ENCODE data around the gene CACNG4. TPM values are rescaled to one million over a fixed set of nuclear protein-coding genes. Genes with fewer than 3 reads are reported as not detected.

CACNG4 gene
- 0.34 TPM for polyA plus RNA-seq (2012; ENCODE audit: insufficient read depth, insufficient read length)

DNA sequence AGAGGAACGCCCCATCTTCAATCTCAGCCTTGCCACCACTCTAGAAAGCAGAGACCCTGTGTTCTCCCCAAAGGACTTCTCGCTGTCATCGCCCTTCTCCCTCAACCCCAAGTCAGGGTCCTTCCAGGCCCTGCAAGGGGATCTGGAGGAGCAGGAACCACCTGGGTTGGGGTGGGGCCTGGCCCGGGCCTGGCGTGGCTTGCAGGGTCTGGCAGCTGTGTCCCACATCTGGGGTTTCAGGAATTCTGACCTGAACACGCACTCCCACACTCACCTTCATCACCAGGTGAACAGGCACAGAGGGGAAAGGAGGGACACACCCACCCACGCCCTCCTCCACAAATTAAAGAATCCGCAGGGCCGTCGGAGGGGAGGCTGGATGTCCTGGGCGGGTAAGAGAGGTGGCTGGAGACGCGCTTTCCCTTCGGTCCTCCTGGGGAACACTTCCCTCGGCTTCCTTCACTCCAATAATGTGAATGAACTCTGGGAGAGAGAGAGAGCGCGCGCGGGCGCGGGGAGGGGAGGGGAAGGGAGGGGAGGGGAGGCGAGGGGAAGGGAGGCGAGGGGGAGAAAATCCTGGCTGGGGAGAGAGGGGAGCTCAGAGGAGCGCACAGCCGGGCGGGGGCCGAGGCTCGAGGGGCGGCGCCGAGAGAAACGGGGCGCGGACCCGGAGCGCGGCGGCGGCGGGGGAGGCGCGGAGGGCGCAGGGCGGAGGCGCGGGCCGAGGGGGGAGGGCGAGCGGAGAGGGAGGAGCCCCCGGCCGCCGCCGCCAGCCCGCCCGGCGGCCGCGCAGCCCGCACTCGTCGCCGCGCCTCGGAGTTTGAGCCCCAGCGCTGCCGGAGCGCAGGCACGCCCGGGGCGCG, at the start of gene CACNG4:
TSS of gene CACNG4 (plus strand) at position 799 of the 863 bp plus-strand sequence. CDS start 205 bp downstream, outside the sequence.
- DNase-seq (ENCODE audit: low read depth, low spot score): no peak
- peak within 1 kb of the TSS; percentile 33 for H3K4me3 ChIP-seq (ENCODE audit: low read length)

DNA sequence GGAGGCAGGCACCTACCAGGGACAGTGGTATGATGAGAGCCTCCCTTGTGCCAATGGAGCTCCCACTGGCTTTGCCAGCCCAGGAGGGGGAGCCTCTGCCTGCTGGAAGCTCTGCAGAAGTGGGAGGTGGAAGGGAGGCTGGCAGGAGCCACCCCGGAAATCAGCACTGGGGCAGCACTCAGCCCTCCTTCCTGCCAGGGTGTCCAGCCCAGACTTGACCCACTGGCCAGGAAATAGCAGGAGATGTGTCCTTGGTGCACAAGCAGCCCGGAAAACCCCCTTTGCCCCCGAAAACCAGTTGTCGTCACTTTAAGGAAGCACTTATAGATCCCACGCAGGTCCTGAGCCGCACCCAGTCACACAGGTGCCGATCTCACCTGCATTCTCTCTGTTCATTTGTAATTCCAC, 49.3 kb upstream of the CACNG4 start:
- H3K4me3 ChIP-seq (ENCODE audit: low read length): no peak overlapping the region
- DNase-seq (ENCODE audit: low read depth, low spot score): no peak

DNA sequence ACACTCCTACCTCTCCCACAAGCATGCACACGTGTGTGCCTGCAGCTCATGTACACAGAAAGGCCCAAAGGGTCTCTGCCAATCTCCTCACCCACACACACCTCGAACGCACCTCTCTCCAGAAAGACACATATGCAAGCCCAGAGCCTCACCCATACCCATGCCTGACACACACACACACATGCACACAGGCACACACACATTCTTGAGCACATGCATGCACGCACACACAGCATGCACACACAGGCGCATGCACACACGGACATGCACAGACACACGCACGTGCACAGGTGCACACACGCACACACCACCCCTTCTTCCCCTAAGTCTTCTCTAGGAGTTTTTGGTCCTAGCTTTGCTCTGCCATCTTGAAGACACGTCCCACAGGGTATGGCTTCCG, 48.7 kb upstream of the CACNG4 start:
- no peak for DNase-seq (ENCODE audit: low read depth, low spot score)
- no peak overlapping the region for H3K4me3 ChIP-seq (ENCODE audit: low read length)

DNA sequence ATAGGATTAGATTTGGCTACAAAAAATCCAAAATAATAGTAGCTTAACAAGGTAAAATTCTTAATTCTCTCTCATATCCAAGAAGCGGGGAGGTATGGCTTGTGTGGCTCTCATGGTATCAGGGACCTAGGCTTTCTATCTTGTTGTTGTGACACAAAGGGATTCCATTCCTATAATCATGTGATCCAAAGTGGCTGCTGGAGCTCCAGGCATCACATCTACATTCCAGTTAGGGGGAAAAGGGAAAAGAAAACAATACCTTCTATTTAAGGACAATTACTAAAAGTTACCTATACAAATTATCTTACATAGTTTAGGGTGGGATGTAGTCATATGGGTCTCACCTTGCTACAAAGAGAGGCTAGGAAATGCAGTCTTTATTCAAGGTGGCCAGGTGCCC, 47.6 kb upstream of the CACNG4 start:
- H3K4me3 ChIP-seq (ENCODE audit: low read length): no peak overlapping the region
- DNase-seq (ENCODE audit: low read depth, low spot score): no peak

DNA sequence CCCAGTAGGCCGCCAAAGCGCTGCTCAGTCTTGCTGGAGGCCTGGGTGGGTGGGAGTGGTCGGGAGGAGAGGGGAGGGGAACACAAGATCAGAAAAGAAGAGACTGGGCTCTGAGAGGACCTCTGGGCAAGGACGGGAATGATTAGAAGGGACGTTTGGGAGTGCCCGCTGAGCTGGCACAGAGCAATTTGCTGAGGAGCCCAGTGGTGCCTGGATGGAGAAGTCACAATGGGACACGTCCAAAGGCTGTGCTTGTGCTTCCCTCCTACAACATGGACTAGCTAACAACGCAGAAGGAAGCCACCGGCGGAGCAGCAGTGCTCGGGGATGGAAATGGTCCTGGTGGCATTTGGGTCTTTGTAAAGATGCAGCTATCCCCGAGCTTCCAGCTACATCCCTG, 45.6 kb upstream of the CACNG4 start:
- no peak overlapping the region for H3K4me3 ChIP-seq (ENCODE audit: low read length)
- DNase-seq (ENCODE audit: low read depth, low spot score): no peak

DNA sequence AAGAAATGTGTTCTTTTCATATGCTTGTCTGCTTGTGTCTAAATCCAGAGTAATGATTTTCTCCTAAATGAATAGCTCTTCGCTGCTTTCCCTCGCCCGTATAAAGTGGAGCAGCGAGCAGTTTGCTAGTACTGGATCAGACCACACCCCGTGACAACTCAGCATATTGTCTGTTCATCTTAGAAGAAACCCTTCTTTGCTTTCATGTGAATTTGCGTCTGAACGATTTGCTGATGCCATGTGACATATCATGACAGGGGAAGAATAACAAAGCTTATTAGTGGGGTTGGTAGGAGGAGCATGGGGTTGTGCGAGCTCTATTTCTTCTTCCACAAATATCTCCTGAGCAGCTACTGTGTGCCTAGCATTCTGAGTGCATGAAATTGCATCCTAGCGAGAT, 44.1 kb upstream of the CACNG4 start:
- DNase-seq (ENCODE audit: low read depth, low spot score): no peak
- no peak overlapping the region for H3K4me3 ChIP-seq (ENCODE audit: low read length)

DNA sequence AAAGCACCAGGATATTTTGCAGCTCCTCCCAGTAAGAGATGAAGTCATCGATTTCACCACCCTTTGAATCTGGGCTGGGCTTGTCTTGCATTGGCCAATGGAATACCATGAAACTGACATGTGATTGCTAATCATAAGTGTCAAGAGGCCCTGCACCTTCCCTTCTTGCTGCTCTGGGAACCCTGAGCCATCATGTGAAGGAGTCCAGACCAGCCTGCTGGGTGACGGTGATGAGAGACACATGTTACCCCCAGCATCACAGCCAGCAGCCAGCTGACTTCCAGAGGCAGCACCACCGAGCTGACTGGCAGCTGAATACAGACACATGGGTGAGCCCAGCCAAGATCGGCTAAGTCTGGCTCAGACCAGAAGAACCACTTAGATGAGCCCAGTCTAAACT, 43.6 kb upstream of the CACNG4 start:
- no peak overlapping the region for H3K4me3 ChIP-seq (ENCODE audit: low read length)
- DNase-seq (ENCODE audit: low read depth, low spot score): no peak

DNA sequence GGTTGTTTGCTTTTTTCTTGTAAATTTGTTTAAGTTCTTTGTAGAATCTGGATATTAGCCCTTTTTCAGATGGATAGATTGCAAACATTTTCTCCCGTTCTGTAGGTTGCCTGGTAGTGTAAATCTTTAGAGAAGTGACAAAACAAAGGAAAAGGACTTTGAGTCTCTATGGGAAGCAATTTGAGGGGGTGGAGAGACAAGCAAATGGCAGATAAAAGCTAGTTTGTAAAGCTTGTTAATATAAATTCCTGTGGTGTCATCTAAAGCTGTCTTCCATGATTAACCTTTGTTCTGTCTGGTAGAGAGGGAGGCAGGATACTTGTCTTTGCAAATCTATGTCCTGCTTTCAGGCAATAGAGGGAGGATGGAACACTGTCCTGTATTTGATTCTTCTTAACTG, 40.6 kb upstream of the CACNG4 start:
- no peak overlapping the region for H3K4me3 ChIP-seq (ENCODE audit: low read length)
- DNase-seq (ENCODE audit: low read depth, low spot score): no peak

DNA sequence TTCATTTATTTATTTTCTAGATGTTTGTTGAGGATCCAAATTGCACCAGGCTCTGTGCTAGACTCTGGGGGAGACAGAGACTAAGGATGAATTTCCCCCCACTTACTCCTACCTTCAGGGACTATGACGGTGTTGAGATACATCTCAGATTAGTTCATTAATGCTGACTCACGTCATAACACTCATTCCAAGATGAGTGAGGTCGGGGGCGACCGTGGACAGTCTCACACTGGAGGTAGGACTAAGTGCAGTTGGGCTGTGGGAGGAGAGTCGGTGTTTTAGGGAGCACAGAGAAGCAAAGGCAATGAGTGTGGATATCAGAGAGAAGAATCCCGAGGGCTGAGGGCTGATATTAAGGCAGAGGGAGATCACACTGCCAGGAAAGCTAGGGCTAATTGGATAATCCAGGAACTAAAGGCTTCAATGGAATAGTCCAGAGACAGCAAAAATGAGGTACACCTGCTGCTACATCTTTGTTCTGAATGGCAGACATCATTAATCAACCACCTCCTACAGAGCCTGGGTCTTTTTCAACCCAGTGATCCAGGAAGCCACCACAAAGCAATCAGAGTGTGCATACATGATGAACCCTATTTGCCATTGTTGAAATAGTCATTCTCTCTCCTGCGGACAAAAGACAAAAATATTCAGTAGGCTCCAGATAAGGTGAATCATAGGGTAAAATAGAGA, 38.6 kb upstream of the CACNG4 start:
- no peak overlapping the region for H3K4me3 ChIP-seq (ENCODE audit: low read length)
- DNase-seq (ENCODE audit: low read depth, low spot score): no peak

DNA sequence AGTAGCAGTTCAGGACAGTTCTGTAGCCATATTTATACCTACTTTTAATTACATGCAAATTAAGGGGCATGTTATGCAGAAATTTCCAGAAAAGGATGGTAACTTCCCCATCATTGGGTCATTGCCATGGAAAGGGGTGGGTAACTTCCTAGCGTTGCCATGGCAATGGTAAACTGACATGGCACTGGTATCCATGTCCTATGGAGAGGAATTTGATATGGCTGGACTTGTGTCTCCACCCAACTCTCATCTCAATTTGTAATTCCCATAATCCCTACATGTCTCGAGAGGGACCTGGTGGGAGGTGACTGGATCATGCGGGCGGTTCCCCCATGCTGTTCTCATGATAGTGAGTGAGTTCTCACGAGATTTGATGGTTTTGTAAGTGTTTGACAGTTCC, 35.6 kb upstream of the CACNG4 start:
- no peak for DNase-seq (ENCODE audit: low read depth, low spot score)

DNA sequence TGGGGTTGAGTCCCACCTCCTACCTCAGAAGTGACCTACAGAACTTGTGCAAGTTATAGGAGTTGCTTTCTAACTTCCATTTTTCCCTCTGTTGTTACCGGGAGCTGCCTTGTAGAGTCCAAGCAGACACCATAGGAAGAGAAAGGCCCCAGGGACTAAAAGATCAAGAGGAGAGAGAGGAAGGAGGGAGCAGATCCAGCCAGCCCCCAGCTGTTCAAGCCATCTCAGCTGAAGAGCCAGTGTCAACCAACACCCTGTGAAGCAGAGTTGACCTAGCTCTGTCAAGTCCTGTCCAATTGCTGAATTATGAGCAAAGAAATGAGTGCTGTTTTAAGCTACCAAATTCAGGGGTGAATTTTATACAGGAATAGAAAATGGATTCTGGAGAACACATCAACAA, 34.9 kb upstream of the CACNG4 start:
- H3K4me3 ChIP-seq (ENCODE audit: low read length): no peak overlapping the region
- DNase-seq (ENCODE audit: low read depth, low spot score): no peak

More for the DNA sequence above, 35.6 kb upstream of the CACNG4 start:
- no peak overlapping the region for H3K4me3 ChIP-seq (ENCODE audit: low read length)

DNA sequence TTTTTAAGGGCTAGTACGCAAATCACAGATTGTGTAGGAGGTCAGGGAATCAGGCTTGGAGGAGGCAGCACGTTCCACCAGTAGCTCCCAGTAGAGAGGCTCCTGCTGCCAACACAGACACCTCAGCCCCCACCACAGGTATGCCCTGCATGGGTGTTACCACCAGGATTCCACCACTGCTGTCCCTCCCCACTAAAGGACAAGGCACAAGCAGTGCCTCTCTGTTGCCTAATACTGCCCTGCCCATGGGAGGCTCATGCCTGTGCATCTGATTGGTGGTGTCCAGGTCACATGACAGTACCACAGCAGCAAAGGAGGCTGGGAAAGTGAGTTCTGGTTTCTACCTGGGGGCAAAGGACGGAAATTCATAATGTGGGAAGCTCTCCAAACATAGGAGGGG, 33.6 kb upstream of the CACNG4 start:
- peak; percentile 8 for DNase-seq (ENCODE audit: low read depth, low spot score)
- no peak overlapping the region for H3K4me3 ChIP-seq (ENCODE audit: low read length)

DNA sequence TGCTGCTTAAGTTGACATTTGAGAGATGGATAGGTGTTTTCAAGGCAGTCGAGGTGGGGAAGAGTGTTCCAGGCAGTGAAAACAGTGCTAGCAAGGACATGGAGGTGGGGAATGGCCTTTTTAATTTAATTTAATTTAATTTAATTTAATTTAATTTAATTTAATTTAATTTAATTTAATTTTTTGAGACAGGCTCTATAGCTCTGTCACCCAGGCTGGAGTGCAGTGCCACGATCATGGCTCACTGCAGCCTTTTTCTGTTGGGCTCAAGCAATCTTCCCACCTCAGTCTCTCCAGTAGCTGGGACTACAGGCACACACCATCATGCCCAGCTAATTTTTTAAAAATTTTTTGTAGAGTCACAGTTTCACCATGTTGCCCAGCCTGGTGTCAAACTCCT, 32.2 kb upstream of the CACNG4 start:
- no peak overlapping the region for H3K4me3 ChIP-seq (ENCODE audit: low read length)
- DNase-seq (ENCODE audit: low read depth, low spot score): no peak

DNA sequence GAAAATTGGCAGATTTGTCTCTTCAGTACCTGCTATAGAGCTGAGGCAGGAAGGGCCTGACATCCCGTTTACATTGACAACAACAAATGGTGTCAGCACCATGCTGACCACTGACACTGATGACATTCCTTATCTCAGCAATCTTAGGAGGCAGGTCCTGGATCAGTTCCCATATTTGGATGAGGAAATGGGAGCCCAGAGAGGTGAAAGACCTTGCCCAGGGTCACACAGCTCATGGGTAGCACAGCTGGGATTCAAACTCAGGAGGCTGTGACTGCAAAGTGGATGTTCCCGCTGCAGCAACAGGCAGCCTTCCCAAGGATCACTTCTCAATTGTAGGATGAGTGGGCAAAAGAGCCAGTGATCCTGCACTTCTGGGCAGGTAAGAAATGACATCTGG, 30.5 kb upstream of the CACNG4 start:
- no peak overlapping the region for H3K4me3 ChIP-seq (ENCODE audit: low read length)
- no peak for DNase-seq (ENCODE audit: low read depth, low spot score)

DNA sequence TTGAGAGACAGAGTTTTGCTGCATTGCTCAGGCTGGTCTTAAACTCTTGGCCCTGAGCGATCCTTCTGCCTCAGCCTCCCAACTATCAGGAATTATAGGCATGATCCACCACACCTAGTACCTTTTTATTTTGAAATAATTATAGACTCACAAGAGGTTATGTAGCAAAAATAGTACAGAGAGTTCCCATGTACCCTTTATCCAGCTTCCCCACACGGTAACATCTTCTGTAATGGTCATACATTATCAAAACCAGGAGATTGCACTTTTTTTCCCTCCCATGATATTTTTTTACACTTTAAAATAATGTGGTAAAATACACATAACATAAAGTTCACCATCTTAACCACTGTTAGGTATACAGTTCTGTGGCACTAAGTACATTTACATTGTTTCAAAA, 28.8 kb upstream of the CACNG4 start:
- DNase-seq (ENCODE audit: low read depth, low spot score): no peak
- H3K4me3 ChIP-seq (ENCODE audit: low read length): no peak overlapping the region

DNA sequence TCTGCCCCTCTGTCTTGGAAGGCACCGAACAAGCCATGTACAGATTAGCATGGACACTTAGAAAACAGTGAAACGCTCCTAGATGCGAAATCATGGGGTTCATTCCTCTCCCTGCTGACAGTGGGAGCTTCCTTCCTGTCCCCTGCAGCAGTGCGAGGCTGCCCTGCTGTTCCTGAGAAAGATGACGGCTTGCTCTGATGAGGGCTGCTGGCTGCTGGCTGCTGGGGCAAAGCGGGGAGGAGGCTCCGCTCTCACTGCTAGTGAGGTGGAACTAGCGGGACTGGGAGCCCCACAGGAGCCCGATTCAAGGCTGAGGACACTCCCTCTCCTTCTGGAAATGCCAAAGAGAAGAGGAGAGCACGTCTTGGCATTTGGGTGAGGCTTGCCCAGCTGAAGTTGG, 25.9 kb upstream of the CACNG4 start:
- no peak overlapping the region for H3K4me3 ChIP-seq (ENCODE audit: low read length)
- DNase-seq (ENCODE audit: low read depth, low spot score): no peak

DNA sequence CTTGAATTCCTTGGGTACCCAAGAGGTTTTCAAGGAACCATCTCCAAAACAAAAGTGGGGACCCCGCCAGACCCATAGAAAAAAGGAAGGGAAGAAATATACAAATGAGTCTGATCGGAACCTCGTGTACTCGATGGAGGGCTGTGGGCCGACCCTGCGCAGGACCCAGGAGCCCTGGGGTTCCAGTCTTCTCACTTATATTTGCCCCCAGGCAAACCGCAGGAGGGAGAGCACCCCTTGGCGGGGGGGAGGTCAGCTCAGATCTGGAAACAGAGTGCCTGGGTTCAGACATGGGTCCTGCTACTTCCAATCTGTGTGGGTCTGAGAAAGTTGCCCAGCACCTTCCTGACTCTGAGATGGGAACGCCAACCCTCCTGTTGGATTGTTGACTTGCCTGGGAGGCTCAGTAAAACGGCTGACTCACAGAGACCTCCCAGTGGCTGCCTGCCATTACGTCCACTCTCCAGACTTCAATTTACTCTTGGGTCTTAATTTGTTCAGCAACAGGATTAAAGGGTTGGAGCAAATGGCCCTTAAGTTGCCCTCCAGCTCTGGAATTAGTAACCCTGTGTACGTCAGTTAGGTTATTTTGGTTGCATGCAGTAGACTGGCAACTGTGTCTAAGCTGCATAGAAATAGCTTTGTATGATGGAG, 24.9 kb upstream of the CACNG4 start:
- DNase-seq (ENCODE audit: low read depth, low spot score): no peak
- H3K4me3 ChIP-seq (ENCODE audit: low read length): no peak overlapping the region

DNA sequence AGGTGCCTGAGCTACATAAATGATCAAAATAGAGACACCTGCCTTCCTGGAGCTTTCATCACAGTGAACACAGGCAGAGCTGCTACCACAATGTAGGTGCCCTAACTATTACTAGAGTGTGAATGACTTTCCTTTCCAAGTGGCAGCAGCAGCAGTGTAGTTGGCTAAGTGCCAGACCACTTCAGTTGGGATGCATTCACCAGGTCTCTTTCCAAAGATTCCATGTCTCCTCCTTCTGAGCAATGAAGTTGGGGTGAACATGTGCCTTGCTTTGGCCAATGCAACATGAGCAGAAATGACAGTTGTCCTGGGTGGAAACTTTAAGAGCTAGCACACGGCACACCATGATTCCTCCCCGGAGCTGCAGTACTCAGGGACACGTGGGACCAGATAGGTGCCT, 23.3 kb upstream of the CACNG4 start:
- no peak for DNase-seq (ENCODE audit: low read depth, low spot score)
- no peak overlapping the region for H3K4me3 ChIP-seq (ENCODE audit: low read length)

DNA sequence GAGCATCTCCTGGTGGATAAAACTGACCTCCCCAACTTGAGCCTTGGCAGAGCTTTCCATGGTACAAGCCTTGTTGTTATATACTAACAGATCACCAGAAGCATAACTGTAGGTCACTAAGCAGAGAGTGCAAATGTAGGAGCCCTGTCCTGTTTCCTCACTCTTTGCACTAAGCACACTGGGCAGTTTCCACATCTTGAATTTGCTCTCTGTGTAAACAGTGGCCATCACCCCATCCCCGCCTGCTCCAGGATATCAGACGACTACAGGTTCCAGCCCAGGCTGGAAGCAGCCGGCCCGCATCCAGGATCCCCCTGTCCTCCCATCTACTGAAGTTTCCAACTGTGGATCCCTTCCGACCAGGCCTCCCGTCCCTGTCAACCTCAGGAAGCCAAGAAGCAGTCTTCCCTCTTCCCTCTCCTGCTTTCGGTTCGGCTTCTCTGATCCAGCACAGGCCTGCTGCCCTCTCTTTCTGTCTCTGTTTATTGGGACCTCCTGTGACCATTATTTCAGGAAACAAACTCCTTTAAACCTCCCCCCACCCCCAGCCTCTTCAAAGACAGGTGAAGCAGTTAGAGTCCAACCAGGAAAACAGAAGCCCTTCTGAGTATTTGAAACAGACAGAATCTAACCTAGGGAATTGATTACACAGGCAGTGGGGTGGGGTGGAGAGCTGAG, 22.6 kb upstream of the CACNG4 start:
- DNase-seq (ENCODE audit: low read depth, low spot score): no peak
- H3K4me3 ChIP-seq (ENCODE audit: low read length): no peak overlapping the region
